GM19023 (cell line): ENCODE data around the gene CLGN.
A peak's percentile ranks its signal among the peaks of the same experiment; 100 is the strongest.
"Not testable (repeated sequence)": the region's sequence is repeated elsewhere in the genome, so short reads cannot be mapped to it uniquely, and the experiment has no call there.

ENCODE experiments used
- ATAC-seq: cut with Tn5 transposase; IDR thresholded peaks from one replicate; pipeline ENCODE4 v1.9.1; 2021; ENCODE audit warnings: mild to moderate bottlenecking, moderate library complexity; ENCODE audit not compliant: unreplicated experiment

CLGN gene

DNA sequence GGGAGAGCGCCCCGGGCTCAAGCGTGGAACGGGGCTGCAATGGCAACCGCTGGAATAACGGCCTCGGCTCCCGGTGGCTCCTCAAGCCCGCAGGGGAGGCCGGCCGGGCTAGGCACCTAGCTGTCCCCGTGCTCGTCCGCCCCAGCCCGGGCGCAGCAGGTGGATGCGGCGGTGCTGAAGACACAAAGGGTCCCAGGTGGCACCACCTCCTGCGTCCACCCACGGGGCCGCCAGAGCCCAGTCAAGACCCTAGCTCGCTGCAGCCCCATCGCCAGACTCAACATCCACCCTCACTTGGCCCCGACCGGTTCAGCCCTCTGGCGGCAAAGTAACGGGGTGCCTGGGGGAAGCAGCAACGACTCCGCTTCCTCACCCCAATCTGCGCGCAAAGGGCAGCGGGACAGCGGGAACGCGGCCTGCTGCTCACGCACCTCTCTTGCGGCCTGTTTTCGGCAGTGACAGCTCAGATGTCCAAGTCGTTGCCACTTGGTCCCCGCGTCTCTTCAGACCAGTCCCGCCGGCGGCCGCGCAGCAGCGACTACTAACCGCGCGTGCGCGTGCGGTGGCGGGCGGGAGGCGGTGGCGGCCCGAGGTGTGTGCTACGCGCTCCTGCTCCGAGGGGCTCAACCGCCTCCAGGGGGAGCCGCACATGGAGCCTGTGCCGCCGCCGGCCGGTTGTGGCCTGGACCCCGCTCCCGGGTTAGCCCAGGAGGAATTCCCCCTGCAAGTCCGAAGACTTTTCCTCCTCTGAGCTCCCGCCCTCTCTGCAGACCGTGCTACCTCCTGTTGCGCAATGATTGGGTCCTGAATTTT lies at the start of gene CLGN:
CLGN (minus strand) TSS at position 543 of the 813 bp plus-strand sequence. CDS start 14,570 bp downstream, outside the sequence.
- peak; percentile 88 for ATAC-seq

DNA sequence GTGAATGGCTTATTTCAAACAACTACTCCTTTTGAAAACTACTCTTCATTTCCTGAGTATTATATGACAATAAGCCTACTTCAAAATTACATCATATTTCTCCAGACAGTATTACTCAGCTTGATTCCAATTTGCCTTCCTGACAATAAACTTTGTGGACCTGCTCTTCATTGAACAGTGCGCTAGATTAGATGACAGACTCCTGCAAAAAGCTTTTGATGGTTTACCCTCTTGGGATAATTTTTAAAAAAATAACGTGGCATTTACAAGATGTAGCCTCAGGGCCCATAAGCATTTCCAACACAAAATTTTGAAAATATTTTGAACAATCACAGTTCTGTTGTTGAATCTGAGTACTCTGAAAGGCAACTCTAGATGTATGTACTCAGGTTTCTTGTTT lies 44.7 kb upstream of the CLGN start:
- ATAC-seq, result no peak

- ATAC-seq, result no peak
Measured at GRCh38 chr4:140469791-140470733, 42.6 kb upstream of the CLGN start.

DNA sequence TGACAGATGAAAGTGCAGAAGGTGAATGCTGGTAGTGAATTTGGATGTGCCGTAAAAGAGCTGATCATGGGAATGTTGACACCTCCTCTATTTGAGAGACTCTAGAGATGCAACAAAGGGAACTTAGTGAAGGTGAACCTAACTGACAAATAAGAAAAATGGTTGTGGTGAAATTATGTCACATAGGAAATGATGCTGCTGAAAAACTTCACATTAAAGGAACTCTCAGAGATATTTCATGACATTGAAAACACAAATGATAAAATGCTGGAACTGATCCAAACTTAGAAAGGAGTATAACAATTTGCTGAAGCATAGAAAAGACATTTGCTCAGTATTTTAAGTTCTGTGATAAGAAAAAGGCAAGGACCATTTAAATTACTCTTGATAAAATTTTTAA lies 38.7 kb upstream of the CLGN start:
- ATAC-seq, result no peak

- ATAC-seq, result no peak
Measured at GRCh38 chr4:140463614-140464013, 36.2 kb upstream of the CLGN start.

DNA sequence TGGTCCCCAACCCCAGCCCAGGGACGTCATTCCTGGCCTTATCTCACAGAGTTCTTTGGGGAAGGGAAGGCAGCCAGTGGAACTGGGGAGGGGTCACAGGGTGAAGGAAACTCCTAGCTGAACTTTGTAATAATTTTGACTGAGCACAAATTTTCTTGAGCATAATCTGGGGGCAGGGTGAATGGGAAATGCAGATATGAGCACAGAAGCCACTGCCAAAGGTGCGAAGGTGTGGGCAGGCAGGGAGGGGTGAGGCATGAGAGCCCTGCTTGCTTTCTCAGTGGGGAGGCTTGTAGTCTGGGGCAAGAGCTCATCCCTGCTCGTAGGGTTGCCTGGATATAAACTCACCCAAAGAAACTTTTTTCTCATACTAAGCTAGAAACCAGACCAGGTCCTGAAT lies 35.7 kb upstream of the CLGN start:
- ATAC-seq, result no peak

- no peak for ATAC-seq
Measured at GRCh38 chr4:140450352-140450751, 22.9 kb upstream of the CLGN start.

GRCh38 chr4:140448830-140449229 lies 21.4 kb upstream of the CLGN start:
- no peak for ATAC-seq

GRCh38 chr4:140448162-140448561 lies 20.7 kb upstream of the CLGN start:
- no peak for ATAC-seq

DNA sequence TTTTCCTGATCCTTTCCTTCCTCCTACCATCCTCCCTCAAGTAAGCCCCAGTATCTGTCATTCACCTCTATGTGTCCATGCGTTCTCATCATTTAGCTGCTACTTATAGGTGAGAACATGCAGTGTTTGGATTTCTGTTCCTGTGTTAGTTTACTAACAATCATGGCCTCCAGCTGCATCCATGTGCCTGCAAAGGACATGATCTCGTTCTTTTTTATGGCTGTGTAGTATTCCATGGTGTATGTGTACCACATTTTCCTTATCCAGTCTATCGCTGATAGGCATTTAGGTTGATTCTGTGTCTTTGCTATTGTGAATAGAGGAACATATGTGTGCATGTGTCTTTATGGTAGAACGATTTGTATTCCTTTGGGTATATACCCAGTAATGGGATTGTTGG lies 16.9 kb upstream of the CLGN start:
- ATAC-seq, result not testable (repeated sequence)

DNA sequence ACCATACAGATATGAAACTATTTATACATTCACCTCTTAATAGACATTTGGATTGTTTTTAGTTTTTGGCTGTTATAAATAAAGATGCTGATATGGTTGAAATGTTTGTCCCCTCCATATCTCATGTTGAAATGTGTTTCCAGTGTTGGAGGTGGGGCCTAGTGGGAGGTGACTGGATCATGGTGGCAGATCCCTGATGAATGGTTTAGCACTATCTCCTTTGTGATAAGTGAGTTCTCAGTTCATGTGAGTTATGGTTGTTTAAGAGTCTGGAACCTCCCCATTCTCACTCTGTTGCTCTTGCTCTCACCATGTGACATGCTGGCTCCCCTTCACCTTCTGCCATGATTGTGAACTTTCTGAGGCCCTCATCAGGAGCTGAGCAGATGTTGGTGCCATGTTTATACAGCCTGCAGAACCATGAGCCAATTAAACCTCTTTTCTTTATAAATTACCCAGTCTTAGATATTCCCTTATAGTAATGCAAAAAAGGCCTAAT lies 12.2 kb upstream of the CLGN start:
- ATAC-seq, result no peak

- ATAC-seq, result no peak
Measured at GRCh38 chr4:140427919-140428471, 547 bp upstream of the CLGN start.

GRCh38 chr4:140426610-140427105 lies 790 bp downstream of the CLGN start:
- ATAC-seq, result peak; percentile 7

DNA sequence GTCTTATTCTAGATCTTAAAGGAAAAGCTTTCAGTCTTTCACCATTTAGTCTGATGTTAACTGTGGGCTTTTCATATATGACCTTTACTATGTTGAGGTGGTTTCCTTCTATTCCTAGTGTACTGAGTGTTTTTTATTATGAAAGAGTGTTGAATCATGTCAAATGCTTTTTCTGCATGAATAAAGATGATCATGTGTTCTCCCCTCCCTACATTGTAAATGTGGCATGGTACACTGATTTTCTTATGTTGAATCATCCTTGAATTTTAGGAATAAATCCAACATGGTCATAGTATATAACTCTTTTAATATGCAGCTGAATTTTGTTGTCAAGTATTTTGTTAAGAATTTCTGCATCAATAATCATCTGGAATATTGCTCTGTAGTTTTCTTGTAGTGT lies 4.3 kb downstream of the CLGN start:
- ATAC-seq, result no peak

GRCh38 chr4:140413130-140413969 lies 14.1 kb downstream of the CLGN start:
- not testable (repeated sequence) for ATAC-seq

DNA sequence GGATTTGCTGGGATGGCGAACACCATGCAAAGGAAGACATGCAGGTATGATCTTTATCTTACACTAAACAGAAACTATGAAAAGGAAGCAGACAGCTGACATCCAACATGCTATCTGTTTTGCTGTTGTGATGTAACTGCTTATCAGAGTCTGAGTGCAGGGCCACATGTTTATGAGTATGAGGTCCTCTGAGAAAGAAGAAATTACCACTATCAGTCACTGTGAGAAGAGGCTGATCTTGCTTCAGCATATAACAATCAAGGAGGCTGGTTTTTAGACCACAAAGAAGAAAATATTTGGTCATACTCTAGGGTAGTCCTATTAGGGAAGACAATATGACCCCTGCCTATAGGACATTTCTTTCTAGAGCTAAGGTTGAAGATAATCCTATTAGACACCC lies 18.5 kb downstream of the CLGN start:
- no peak for ATAC-seq

GRCh38 chr4:140406292-140406691 lies 21.2 kb downstream of the CLGN start:
- ATAC-seq, result no peak

- ATAC-seq, result no peak
Measured at GRCh38 chr4:140400111-140400510, 27.3 kb downstream of the CLGN start.

DNA sequence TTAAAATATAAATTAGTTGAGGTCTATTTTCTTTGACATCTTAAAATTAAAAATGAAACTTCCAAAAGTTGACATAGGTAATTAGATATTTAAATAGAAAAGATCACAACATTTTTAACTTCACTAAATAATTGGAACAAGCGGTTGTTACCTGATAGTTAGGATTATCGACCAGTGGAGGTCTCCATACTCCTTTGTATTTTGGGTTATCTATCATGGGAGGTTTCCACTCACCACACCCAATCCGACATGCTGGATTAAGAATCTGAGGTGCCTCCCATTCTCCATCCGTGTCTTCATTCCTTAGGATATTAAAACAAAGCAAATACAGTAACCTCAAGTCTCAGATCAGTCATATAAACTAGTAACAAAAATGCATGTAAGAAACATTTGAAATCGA lies 31.8 kb downstream of the CLGN start:
- ATAC-seq, result no peak

DNA sequence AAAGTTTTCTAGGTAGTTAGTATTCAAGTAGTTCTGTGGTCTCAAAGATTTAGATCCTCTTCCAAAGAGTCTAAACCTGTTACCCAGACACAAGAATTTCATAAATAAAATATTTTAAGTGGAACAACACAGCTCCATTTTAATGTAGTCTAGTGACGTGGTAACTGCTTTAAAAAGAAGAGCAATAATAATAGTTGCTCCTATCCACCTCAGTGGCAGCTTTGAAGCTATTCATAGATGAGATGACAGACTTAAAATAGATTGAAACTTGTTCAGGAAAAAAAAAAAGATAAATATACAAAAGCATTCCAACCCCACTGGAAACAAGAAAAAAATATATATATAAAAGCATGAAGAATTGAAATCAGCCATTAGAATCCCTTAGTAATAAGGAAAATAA lies 39.4 kb downstream of the CLGN start:
- no peak for ATAC-seq
